GM12878 (cell line): Measurements from ENCODE around the gene CNNM2. TPM values are rescaled to one million over a fixed set of nuclear protein-coding genes. Genes with fewer than 3 reads are reported as not detected.
"Not testable (repeated sequence)": the region's sequence is repeated elsewhere in the genome, so short reads cannot be mapped to it uniquely, and the experiment has no call there.

Experiments
- ATAC-seq: fragments of 200-7000 bp; cut with Tn5 transposase; 3 replicates; pipeline ENCODE4 v1.9.1; 2020; ENCODE audit warnings: mild to moderate bottlenecking, moderate library complexity
- BruUV-seq: library from RNA; stranded (reverse); fragments of 400-500 nt; replicated peaks from 2 replicates; lab custom pipeline; 2021; lab: Mats Ljungman, UMichigan
- CTCF ChIA-PET: fragments of 300-600 bp; sonication (Branson Sonifier 250); formaldehyde crosslinking; extraction: SDS; loops from one replicate; lab custom pipeline; 2021; ENCODE audit warnings: inconsistent platforms; lab: Yijun Ruan, JAX
- POLR2A ChIA-PET: fragments of 350-600 bp; formaldehyde crosslinking; extraction: SDS; loops from one replicate; lab custom pipeline; 2021; ENCODE audit warnings: inconsistent platforms; lab: Charles Lee
- RAD21 ChIA-PET: fragments of 300-600 bp; sonication (Branson Sonifier 250); formaldehyde crosslinking; loops from one replicate; lab custom pipeline; 2023; ENCODE audit warnings: antibody characterized with exemption; ENCODE audit not compliant: unreplicated experiment; lab: Charles Lee
- SMC1A ChIA-PET: fragments of 300-600 bp; sonication (Branson Sonifier 250); formaldehyde crosslinking; loops from one replicate; lab custom pipeline; 2023; ENCODE audit not compliant: unreplicated experiment, uncharacterized antibody; lab: Charles Lee
- DNase-seq: peaks from one replicate; pipeline ENCODE4 v3.0.0-alpha.2; 2011; ENCODE audit warnings: low read depth, low spot score
- FAIRE-seq: peaks from 3 replicates; lab custom pipeline; 2011; peaks lifted over from hg19 to GRCh38; lab: Jason Lieb, UNC
- H2AFZ ChIP-seq: 2 replicates; pipeline ENCODE4 v1.6.0; 2011; ENCODE audit warnings: low read depth, low read length, control low read depth; ENCODE audit not compliant: control insufficient read depth
- H3K27ac ChIP-seq: 2 replicates; pipeline ENCODE4 v1.5.1; 2011; ENCODE audit warnings: control low read depth; ENCODE audit not compliant: control insufficient read depth, insufficient read depth
- H3K27me3 ChIP-seq, 2 experiments: replicated peaks in 1 of 2; 2 replicates each; pipeline versions ENCODE4 v1.6.0 to v1.6.1; 2011; ENCODE audit warnings: low read length in 1 of 2; ENCODE audit not compliant: control insufficient read depth in 2 of 2, insufficient read depth in 2 of 2
- H3K36me3 ChIP-seq, 2 experiments: 2 replicates each; pipeline ENCODE4 v1.5.1; 2011; ENCODE audit warnings: low read length in 1 of 2; ENCODE audit not compliant: control insufficient read depth in 2 of 2, insufficient read depth in 2 of 2
- H3K4me1 ChIP-seq: 2 replicates; pipeline ENCODE4 v1.6.1; 2011; ENCODE audit warnings: mild to moderate bottlenecking, low read length, moderate library complexity, mixed read lengths; ENCODE audit not compliant: control insufficient read depth, insufficient read depth
- H3K4me2 ChIP-seq: 2 replicates; pipeline ENCODE4 v1.6.0; 2011; ENCODE audit warnings: control low read depth; ENCODE audit not compliant: control insufficient read depth, insufficient read depth
- H3K4me3 ChIP-seq: fragments of 200-600 bp; sonication (generic); 2 replicates; pipeline ENCODE4 v1.5.1; 2016
- H3K79me2 ChIP-seq: 2 replicates; pipeline ENCODE4 v1.6.0; 2011; ENCODE audit warnings: low read length; ENCODE audit not compliant: control insufficient read depth, insufficient read depth
- H3K9ac ChIP-seq: 2 replicates; pipeline ENCODE4 v1.8.0; 2011; ENCODE audit warnings: low read length, control low read depth, mixed read lengths; ENCODE audit not compliant: control insufficient read depth, insufficient read depth
- H3K9me3 ChIP-seq: replicated peaks from 3 replicates; pipeline ENCODE4 v1.5.1; 2011; ENCODE audit warnings: mild to moderate bottlenecking, low read length; ENCODE audit not compliant: control insufficient read depth, insufficient read depth
- H4K20me1 ChIP-seq: 2 replicates; pipeline ENCODE4 v1.6.0; 2011; ENCODE audit not compliant: control insufficient read depth, insufficient read depth
- CBX5 ChIP-seq: sonication (generic); IDR thresholded peaks from 2 replicates; pipeline ENCODE4 v1.6.1; 2016; ENCODE audit warnings: low read depth, moderate library complexity, mild to moderate bottlenecking, inconsistent platforms
- E4F1 ChIP-seq: fragments of 450-650 bp; IDR thresholded peaks from 2 replicates; pipeline ENCODE4 v1.6.1; 2018; ENCODE audit warnings: borderline replicate concordance, mild to moderate bottlenecking; ENCODE audit not compliant: partially characterized antibody
- IRF3 ChIP-seq: fragments of 450-650 bp; IDR thresholded peaks from 2 replicates; pipeline ENCODE4 v1.6.1; 2014; ENCODE audit warnings: mild to moderate bottlenecking
- JUND ChIP-seq: IDR thresholded peaks from 2 replicates; pipeline ENCODE4 v1.6.1; 2012; ENCODE audit warnings: low read depth, mild to moderate bottlenecking, low read length, improper control_type of control experiment, moderate library complexity
- SREBF1 ChIP-seq: IDR thresholded peaks from 2 replicates; pipeline ENCODE4 v1.6.1; 2012; ENCODE audit warnings: mild to moderate bottlenecking, low read length
- USF1 ChIP-seq: IDR thresholded peaks from 2 replicates; pipeline ENCODE4 v1.6.1; 2011; ENCODE audit warnings: borderline replicate concordance, low read depth, mild to moderate bottlenecking, moderate library complexity, mixed read lengths, low read length; ENCODE audit not compliant: insufficient read depth; ENCODE audit errors: extremely low read length
- WGBS: methylation state at CpG from one replicate; pipeline ENCODE4 v1.1.6; 2016; ENCODE audit warnings: low lambda C conversion rate; ENCODE audit not compliant: insufficient replicate concordance, insufficient coverage; ENCODE audit errors: missing lambda C conversion rate; 5-methylcytosine and 5-hydroxymethylcytosine counted together
- in situ Hi-C: fragments of 300-500 bp; cut with MboI; formaldehyde crosslinking; loops from 9 replicates; pipeline ENCODE4 v1.14.3; 2018; ENCODE audit warnings: mixed read lengths
- intact Hi-C: fragments of 100-400 bp; cut with micrococcal nuclease; formaldehyde crosslinking; loops from one replicate; pipeline ENCODE4 v1.14.2; 2022; ENCODE audit not compliant: unreplicated experiment
- polyA plus RNA-seq, 11 experiments: library from polyadenylated mRNA; depleted of rRNA in 4 of 11; unstranded in 6 of 11; stranded (reverse) in 5 of 11; fragments of >200 nt; fragmentation: Nextera tagmentation in 4 of 11; fragmentation: Illumina TruSeq in 1 of 11; extraction: Ambion mirVana in 4 of 11; extraction: Trizol in 1 of 11; gene quantifications; 1 replicate in 1 of 11; 2 replicates in 10 of 11; pipeline versions ENCODE4 v1.2.1 to v1.2.3, GENCODE V29; 2011 to 2016; ENCODE audit warnings: inconsistent platforms in 2 of 11, missing spikeins in 2 of 11, low read depth in 1 of 11
- total RNA-seq, 4 experiments: library from RNA; depleted of rRNA in 3 of 4; stranded (reverse); fragments of >200 nt in 3 of 4; fragmentation: Illumina TruSeq in 1 of 4; extraction: Trizol in 1 of 4; gene quantifications; 2 replicates each; pipeline versions ENCODE4 v1.2.1 to v1.2.3, GENCODE V29; 2013 to 2021

The CNNM2 gene
- total and polyA plus RNA-seq, 10 of the 15 experiments (the other 5 are each of a cell fraction or from before 2014, with no cell fraction given) = 0.18 to 7.3 (median 2.5) TPM

- TF ChIP-seq JUND = no peak
- TF ChIP-seq SREBF1 = no peak
Observed at GRCh38 chr10:103127241-103127640, 209.1 kb downstream of the CNNM2 start (continued).

GRCh38 chr10:103130180-103130579 lies 212.1 kb downstream of the CNNM2 start:
- H3K27me3 ChIP-seq, ATAC-seq, H3K9me3 ChIP-seq, H3K4me3 ChIP-seq, DNase-seq, H4K20me1 ChIP-seq, H3K4me1 ChIP-seq, H3K36me3 ChIP-seq, H3K9ac ChIP-seq, H3K79me2 ChIP-seq, FAIRE-seq, H3K27ac ChIP-seq, H3K4me2 ChIP-seq, in situ Hi-C loops, H2AFZ ChIP-seq, intact Hi-C loops: not testable (repeated sequence)
- ChIA-PET CTCF (interaction anchor here (1.2 kb wide), 1 partner anchor 19 kb away, joined by 5 read pairs; no protein-coding TSS in a partner anchor), SMC1A (interaction anchor here (0.6 to 1.0 kb wide), 2 partner anchors 10 to 19 kb away, joined by 3 read pairs; no protein-coding TSS in a partner anchor), POLR2A (interaction anchor here (0.7 kb wide), 1 partner anchor 245 kb away, joined by 4 read pairs; no protein-coding TSS in a partner anchor), RAD21 (interaction anchor here (1.5 kb wide), 1 partner anchor 19 kb away, joined by 4 read pairs; no protein-coding TSS in a partner anchor)
- 85% methylated on average over 5 of the region's 5 CpGs for WGBS
- TSS peak; percentile 29 for BruUV-seq

- DNase-seq = no peak
- Histone ChIP-seq H3K9ac (no peak overlapping the region), H3K79me2 (no peaks in the 10 kb centered on the region), H2AFZ (no peak overlapping the region), H4K20me1 (no peaks in the 10 kb centered on the region), H3K36me3 (peaks cover 3 to 4% of the 10 kb centered on the region in 2 experiments; a peak in 3 of 4 replicates), H3K4me1 (peaks cover 8% of the 10 kb centered on the region), H3K27me3 (no peaks in the 10 kb centered on the region), H3K4me3 (no peak overlapping the region), H3K27ac (no peak overlapping the region), H3K9me3 (peaks cover 8% of the 10 kb centered on the region; the same call in 2 of the 3 replicates), H3K4me2 (no peak overlapping the region)
- SMC1A ChIA-PET = interaction anchor here (0.6 to 1.0 kb wide), 2 partner anchors 11 to 20 kb away, joined by 3 read pairs; no protein-coding TSS in a partner anchor
- no TSS peak for BruUV-seq
- POLR2A ChIA-PET = interaction anchor here (0.7 kb wide), 1 partner anchor 244 kb away, joined by 4 read pairs; no protein-coding TSS in a partner anchor
- ATAC-seq = no peak
- WGBS = 96% methylated on average over 1 of the region's 1 CpG
- CTCF ChIA-PET = interaction anchor here (1.2 kb wide), 1 partner anchor 20 kb away, joined by 5 read pairs; no protein-coding TSS in a partner anchor
- in situ Hi-C loops = no loop called here
- no peak for FAIRE-seq
- RAD21 ChIA-PET = interaction anchor here (1.5 to 2.1 kb wide), 2 partner anchors 20 to 114 kb away, joined by 4 read pairs; no protein-coding TSS in a partner anchor
- intact Hi-C loops = no loop called here
- TF ChIP-seq CBX5 = no peak
- no peak for TF ChIP-seq IRF3
- TF ChIP-seq E4F1 = no peak
- no peak for TF ChIP-seq USF1
Observed at GRCh38 chr10:103130910-103131309, 212.8 kb downstream of the CNNM2 start.
